Activated effector memory CD4-positive, alpha-beta T cell treated with anti-CD3 and anti-CD28 coated beads, Interleukin-2, amount 50 U/mL, for 16 hours (primary cell): ENCODE results near the gene CNTNAP2.

Source experiments
- DNase-seq: peaks from one replicate; pipeline ENCODE4 v3.0.0-alpha.2; 2020

CNTNAP2 gene

DNA sequence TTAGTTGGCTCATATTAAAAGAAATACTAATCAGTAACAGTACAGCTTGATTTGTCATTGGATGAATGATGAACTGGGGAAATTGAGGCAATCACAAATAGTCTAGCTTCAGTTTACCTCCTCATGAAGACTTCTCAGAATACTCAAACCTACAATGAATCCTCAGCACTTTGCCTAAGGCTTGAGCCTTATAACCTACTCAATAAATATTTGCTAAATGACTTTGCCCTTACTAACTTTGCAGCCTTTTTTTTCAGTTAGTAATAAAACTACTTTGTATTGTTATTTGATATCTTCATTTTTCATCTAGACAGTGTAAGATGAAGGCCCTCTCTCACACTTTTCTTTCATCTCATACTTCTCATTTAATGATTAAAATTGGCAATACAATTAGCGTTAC lies 1311.5 kb downstream of the CNTNAP2 start:
- no peak for DNase-seq

DNA sequence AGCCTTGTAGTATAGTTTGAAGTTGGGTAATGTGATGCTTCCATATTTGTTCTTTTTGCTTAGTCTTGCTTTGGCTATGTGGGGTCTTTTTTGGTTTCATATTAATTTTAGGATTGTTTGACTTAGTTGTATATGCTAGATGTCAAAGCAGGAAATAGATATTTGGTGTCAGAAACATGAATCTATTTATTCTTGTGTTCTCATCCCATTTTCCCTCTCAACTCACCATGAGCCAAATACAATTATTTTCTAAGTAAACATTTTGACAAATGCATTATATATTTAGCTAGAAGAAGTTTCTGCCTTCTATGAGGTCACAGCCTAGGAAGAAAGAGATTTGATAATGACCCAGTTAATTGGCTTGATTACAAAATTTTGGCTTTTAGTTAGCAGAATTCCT lies 1313.4 kb downstream of the CNTNAP2 start:
- DNase-seq, result no peak

DNA sequence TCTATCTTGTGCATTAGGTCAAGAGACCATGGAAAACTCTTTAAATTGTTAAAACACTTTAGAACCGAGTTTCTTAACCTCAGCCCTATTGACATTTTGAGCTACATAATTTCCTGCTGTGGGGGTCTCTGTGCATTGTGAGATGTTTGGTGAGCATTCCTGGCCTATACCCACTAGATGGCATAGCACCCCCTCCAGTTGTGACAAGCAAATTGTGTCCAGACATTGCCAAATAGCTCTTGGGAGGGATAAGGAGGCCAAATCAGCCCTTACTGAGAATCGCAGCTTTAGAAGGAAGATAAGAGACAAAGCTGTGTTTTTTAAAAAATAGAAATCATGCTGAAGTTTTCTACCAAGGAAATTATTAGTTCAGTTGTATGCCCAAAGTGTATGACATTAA lies 1315.5 kb downstream of the CNTNAP2 start:
- DNase-seq, result no peak

DNA sequence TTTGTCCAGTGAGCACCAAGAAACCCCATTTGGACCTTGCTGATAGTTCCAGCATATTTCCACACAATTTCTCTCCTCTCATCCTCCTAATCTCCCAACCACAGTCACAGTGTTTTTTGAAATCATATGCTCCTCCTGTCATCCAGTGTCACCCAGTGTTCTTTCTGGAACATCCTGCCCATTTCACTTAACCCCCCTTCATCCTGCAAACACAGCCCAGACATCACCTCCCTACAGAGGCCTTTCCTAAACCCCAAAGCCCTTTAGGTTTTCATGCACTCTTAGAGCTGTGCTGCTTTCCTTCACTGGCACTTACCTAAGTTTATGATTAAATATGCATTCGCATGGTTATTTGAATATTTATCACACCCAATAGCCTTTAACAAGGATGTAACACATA lies 1316.0 kb downstream of the CNTNAP2 start:
- no peak for DNase-seq

DNA sequence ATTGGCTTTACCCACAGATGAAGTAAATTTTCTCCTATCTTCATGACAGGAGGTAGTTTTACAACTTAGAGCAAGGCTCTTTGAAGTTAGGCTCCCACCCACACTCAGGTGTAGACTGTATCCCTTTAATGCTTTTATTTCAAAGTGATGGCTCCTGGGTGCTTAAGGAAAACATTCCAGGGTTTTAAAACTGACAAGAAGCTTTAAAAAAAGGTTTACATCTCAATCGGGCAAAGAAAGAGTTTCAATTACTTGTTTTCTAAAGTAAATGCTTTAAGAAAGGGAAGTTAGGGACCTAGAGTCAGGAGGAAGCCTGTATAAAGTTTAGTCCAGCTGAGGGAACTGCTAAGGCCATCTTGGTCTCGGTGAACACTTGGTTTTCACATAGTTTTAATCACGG lies 1320.1 kb downstream of the CNTNAP2 start:
- DNase-seq, result no peak

- no peak for DNase-seq
Observed at GRCh38 chr7:147438216-147438615, 1321.6 kb downstream of the CNTNAP2 start.

DNA sequence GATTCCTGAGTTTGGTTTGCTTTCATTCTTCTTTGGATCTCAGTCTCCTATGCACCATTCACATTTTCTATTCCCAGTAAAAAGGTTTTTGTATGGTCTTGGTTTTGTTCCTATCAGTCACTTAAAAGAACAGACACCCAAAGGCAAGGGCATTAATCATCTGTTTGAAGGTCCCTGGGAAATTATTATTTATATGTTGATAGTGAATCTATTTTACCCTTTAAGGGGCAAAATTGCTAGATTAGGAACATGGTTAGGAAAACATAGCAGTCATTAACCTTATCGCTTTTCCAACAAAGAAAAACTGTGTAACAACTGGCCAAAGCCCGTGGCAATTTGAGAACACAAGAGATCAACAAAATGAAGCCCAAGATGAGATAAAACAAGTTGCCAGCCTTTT lies 1327.3 kb downstream of the CNTNAP2 start:
- no peak for DNase-seq

DNA sequence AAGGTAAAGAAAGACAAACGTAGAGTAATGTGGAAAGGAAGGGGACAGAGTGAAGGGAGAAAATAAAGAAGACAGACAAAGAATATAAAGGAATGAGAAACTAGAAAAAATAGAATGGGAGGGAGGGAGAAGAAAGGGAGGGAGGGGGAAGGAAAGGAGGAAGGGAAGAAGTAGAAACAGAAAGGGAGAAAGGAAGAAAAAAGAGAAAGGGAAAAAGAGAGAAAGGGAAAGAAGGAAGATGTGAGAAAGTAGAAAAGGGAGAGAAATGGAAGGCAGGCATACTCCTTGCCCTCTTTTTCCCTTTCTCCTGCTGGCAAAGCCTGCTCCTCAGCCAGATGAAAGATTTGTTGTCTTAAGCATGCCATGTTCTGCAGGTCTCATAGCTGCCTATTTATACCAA lies 1336.2 kb downstream of the CNTNAP2 start:
- DNase-seq, result no peak

- no peak for DNase-seq
Observed at GRCh38 chr7:147465223-147465622, 1348.6 kb downstream of the CNTNAP2 start.

GRCh38 chr7:147472556-147472955 lies 1356.0 kb downstream of the CNTNAP2 start:
- no peak for DNase-seq

- no peak for DNase-seq
Observed at GRCh38 chr7:147474862-147475261, 1358.3 kb downstream of the CNTNAP2 start.

DNA sequence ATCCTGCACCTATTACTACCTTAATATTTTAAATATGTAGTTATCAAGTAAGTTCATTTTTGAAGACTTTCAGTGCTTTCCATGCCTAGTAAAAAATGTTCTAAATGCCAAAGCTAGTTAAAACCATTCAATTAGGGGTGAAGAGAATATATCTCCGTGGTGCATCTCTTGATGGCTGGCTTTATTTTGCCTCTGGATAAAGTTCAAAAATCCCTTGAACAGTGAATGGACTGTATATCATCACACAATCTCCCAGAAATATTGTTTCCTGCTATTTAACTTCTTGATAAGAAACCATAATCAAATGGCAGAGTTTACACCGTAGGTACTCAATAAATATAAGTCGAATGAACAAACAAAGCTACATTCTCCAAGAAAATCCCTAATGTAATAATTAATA lies 1360.9 kb downstream of the CNTNAP2 start:
- DNase-seq, result no peak

- no peak for DNase-seq
Observed at GRCh38 chr7:147478796-147479195, 1362.2 kb downstream of the CNTNAP2 start.

- DNase-seq, result no peak
Observed at GRCh38 chr7:147483634-147484292, 1367.2 kb downstream of the CNTNAP2 start.

GRCh38 chr7:147485660-147486210 lies 1369.1 kb downstream of the CNTNAP2 start:
- DNase-seq, result no peak

GRCh38 chr7:147492606-147493005 lies 1376.0 kb downstream of the CNTNAP2 start:
- no peak for DNase-seq

- DNase-seq, result no peak
Observed at GRCh38 chr7:147496209-147496608, 1379.6 kb downstream of the CNTNAP2 start.

GRCh38 chr7:147497246-147497645 lies 1380.6 kb downstream of the CNTNAP2 start:
- no peak for DNase-seq

DNA sequence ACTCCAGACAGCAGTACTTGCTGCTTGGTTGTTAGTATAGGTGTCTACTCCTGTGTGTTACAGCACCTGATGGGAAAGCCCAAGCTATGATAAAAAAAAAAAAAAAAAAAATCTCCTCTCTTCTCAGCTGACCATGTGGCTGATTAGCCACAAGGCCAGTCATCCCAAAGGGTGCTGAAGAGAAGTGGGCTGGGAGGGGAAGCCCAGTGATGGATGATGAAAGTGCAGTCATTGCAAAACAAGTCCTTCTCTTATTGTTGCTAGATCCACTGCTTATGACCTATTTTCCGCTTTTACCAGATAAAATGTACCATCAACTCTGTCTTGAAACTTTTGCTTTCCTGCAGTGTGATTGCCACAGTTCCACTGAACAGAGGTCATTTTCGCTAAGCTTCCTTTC lies 1381.5 kb downstream of the CNTNAP2 start:
- no peak for DNase-seq

GRCh38 chr7:147509035-147509501 lies 1392.5 kb downstream of the CNTNAP2 start:
- DNase-seq, result no peak

GRCh38 chr7:147509541-147510200 lies 1393.1 kb downstream of the CNTNAP2 start:
- DNase-seq, result no peak

DNA sequence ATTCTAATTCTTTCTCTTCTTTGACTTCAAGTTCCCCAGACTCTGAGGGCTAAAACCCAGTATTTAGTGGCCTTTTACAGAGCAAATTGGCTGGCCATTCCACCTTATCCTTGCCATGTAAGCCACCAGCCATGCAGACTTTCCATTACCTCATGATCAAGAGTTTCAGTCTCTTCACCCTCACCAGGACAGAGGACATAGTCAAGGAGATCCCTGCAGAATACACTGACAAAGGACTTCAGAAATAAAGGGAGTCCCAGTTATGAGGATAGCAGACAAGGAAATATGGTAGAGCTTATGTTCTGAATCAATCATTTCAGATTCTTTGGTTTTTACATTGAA lies 1393.6 kb downstream of the CNTNAP2 start:
- no peak for DNase-seq

DNA sequence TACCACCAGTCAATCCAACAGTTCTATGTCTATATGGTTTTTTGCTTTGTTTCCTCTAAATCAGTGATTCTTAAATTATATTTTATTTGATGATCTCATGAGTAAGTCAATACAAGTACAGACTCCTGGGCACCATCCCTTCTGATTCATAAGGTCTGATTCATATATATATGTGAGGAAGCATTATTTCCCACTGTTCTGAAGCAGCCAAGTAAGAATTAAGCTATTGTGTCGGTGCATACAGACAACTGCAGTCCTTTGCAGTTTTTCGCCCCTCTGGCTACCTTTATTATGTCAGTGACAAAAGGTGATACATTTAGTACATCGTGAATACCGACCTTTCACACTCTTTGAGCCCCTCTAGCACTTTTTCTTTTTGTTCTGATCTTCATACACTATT lies 1394.3 kb downstream of the CNTNAP2 start:
- DNase-seq, result no peak

- DNase-seq, result no peak
Observed at GRCh38 chr7:147513451-147513850, 1396.8 kb downstream of the CNTNAP2 start.

DNA sequence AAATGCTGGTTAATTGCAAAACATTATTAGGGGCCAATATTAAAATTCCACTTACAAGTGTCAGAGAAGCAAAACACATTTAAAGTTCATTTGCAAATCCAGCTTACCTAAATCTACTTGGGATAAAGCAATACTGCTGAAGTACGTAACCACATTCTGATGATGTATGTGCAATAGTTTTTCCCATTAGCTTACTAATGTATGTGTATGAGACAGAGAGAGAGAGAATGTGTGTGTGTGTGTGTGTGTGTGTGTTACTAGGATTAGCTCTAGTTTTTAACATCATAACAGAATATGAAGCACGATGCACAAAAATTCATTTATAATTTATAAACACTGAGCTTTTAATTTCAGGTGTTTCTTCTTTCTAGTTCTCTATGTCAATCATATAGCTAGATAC lies 1399.8 kb downstream of the CNTNAP2 start:
- DNase-seq, result no peak
